GM19351 (cell line): ENCODE measurements around the gene NACA2.
"Not testable (repeated sequence)": the region's sequence is repeated elsewhere in the genome, so short reads cannot be mapped to it uniquely, and the experiment has no call there.

ENCODE experiments used
- ATAC-seq: cut with Tn5 transposase; IDR thresholded peaks from one replicate; pipeline ENCODE4 v1.9.1; 2021; ENCODE audit warnings: mild to moderate bottlenecking, moderate library complexity; ENCODE audit not compliant: unreplicated experiment

NACA2 gene

GRCh38 chr17:61579961-61580360 is 11.1 kb downstream of the NACA2 start:
- no peak for ATAC-seq

GRCh38 chr17:61579347-61579746 is 11.7 kb downstream of the NACA2 start:
- no peak for ATAC-seq

GRCh38 chr17:61578645-61579044 is 12.4 kb downstream of the NACA2 start:
- ATAC-seq, result no peak

GRCh38 chr17:61575983-61576382 is 15.0 kb downstream of the NACA2 start:
- ATAC-seq, result no peak

- ATAC-seq, result no peak
Measured at GRCh38 chr17:61575352-61575975, 15.6 kb downstream of the NACA2 start.

- no peak for ATAC-seq
Measured at GRCh38 chr17:61574542-61575351, 16.3 kb downstream of the NACA2 start.

GRCh38 chr17:61572547-61572946 is 18.5 kb downstream of the NACA2 start:
- not testable (repeated sequence) for ATAC-seq

GRCh38 chr17:61571624-61572023 is 19.4 kb downstream of the NACA2 start:
- ATAC-seq, result no peak

GRCh38 chr17:61570118-61570517 is 20.9 kb downstream of the NACA2 start:
- ATAC-seq, result no peak

GRCh38 chr17:61569525-61569924 is 21.5 kb downstream of the NACA2 start:
- not testable (repeated sequence) for ATAC-seq

- ATAC-seq, result no peak
Measured at GRCh38 chr17:61568219-61569072, 22.6 kb downstream of the NACA2 start.

- no peak for ATAC-seq
Measured at GRCh38 chr17:61567045-61567802, 23.8 kb downstream of the NACA2 start.

- ATAC-seq, result not testable (repeated sequence)
Measured at GRCh38 chr17:61566448-61566847, 24.6 kb downstream of the NACA2 start.

GRCh38 chr17:61565850-61566249 is 25.2 kb downstream of the NACA2 start:
- ATAC-seq, result not testable (repeated sequence)

- ATAC-seq, result no peak
Measured at GRCh38 chr17:61565213-61565612, 25.8 kb downstream of the NACA2 start.

GRCh38 chr17:61562287-61562686 is 28.7 kb downstream of the NACA2 start:
- ATAC-seq, result no peak

GRCh38 chr17:61561354-61561753 is 29.7 kb downstream of the NACA2 start:
- ATAC-seq, result no peak

- ATAC-seq, result no peak
Measured at GRCh38 chr17:61560071-61560470, 30.9 kb downstream of the NACA2 start.

- no peak for ATAC-seq
Measured at GRCh38 chr17:61556224-61557188, 34.5 kb downstream of the NACA2 start.
